Keratinocyte (primary cell): ENCODE data around the gene RAB8B. TPM values are rescaled to one million over a fixed set of nuclear protein-coding genes. Genes with fewer than 3 reads are reported as not detected.

Experiments
- DNase-seq: peaks from one replicate; pipeline ENCODE4 v3.0.0-alpha.2; 2011; ENCODE audit warnings: low read depth, missing footprints, low spot score
- FAIRE-seq: peaks from 2 replicates; lab custom pipeline; 2011; peaks lifted over from hg19 to GRCh38; lab: Jason Lieb, UNC
- H2AFZ ChIP-seq: 2 replicates; pipeline ENCODE4 v1.6.0; 2012; ENCODE audit warnings: low read length, control low read depth, inconsistent platforms; ENCODE audit not compliant: control insufficient read depth
- H3K27ac ChIP-seq: 2 replicates; pipeline ENCODE4 v1.5.1; 2011; ENCODE audit warnings: low read length; ENCODE audit not compliant: control insufficient read depth, insufficient read depth
- H3K27me3 ChIP-seq: 3 replicates; pipeline ENCODE4 v1.6.0; 2011; ENCODE audit warnings: low read length; ENCODE audit not compliant: control insufficient read depth, insufficient read depth; ENCODE audit errors: extremely low read depth
- H3K36me3 ChIP-seq, 2 experiments: 2 replicates in 1 of 2; 3 replicates in 1 of 2; pipeline ENCODE4 v1.5.1; 2011; ENCODE audit warnings: low read length in 2 of 2, mild to moderate bottlenecking in 1 of 2; ENCODE audit not compliant: control insufficient read depth in 2 of 2, insufficient read depth in 2 of 2; ENCODE audit errors: extremely low read depth in 1 of 2
- H3K4me1 ChIP-seq: 3 replicates; pipeline ENCODE4 v1.5.1; 2011; ENCODE audit warnings: low read length; ENCODE audit not compliant: control insufficient read depth, insufficient read depth; ENCODE audit errors: extremely low read depth
- H3K4me2 ChIP-seq: 3 replicates; pipeline ENCODE4 v1.6.0; 2011; ENCODE audit warnings: low read depth, low read length; ENCODE audit not compliant: control insufficient read depth, insufficient read depth; ENCODE audit errors: extremely low read depth
- H3K4me3 ChIP-seq, 3 experiments: fragments of 200-600 bp in 1 of 3; sonication (generic) in 1 of 3; 2 replicates in 2 of 3; 3 replicates in 1 of 3; pipeline ENCODE4 v1.5.1; 2011 to 2016; ENCODE audit warnings: low read length in 3 of 3, mild to moderate bottlenecking in 3 of 3, control low read depth in 2 of 3, inconsistent platforms in 1 of 3, low read depth in 1 of 3, mixed read lengths in 1 of 3, mixed run types in 1 of 3, moderate library complexity in 1 of 3; ENCODE audit not compliant: control insufficient read depth in 2 of 3, insufficient read depth in 2 of 3; ENCODE audit errors: extremely low read depth in 1 of 3
- H3K79me2 ChIP-seq: 2 replicates; pipeline ENCODE4 v1.6.0; 2012; ENCODE audit warnings: low read length; ENCODE audit not compliant: control insufficient read depth, insufficient read depth
- H3K9ac ChIP-seq: 3 replicates; pipeline ENCODE4 v1.6.0; 2011; ENCODE audit warnings: low read length; ENCODE audit not compliant: control insufficient read depth, insufficient read depth; ENCODE audit errors: extremely low read depth
- H3K9me1 ChIP-seq: 3 replicates; pipeline ENCODE4 v1.6.0; 2011; ENCODE audit warnings: low read length; ENCODE audit not compliant: control insufficient read depth, insufficient read depth; ENCODE audit errors: extremely low read depth
- H3K9me3 ChIP-seq: 2 replicates; pipeline ENCODE4 v1.5.1; 2012; ENCODE audit warnings: low read depth, low read length; ENCODE audit not compliant: control insufficient read depth
- H4K20me1 ChIP-seq: 3 replicates; pipeline ENCODE4 v1.6.0; 2011; ENCODE audit warnings: low read length; ENCODE audit not compliant: control insufficient read depth, insufficient read depth; ENCODE audit errors: extremely low read depth
- CTCF ChIP-seq, 3 experiments: IDR thresholded peaks in 1 of 3; conservative IDR thresholded peaks in 1 of 3; optimal IDR thresholded peaks in 1 of 3; 2 replicates in 2 of 3; 3 replicates in 1 of 3; pipeline versions ENCODE3 to v1.5.1; 2011; ENCODE audit warnings: low read length in 3 of 3, mild to moderate bottlenecking in 3 of 3, moderate library complexity in 2 of 3, control low read depth in 1 of 3, inconsistent platforms in 1 of 3; ENCODE audit not compliant: insufficient read depth in 2 of 3; ENCODE audit errors: extremely low read depth in 1 of 3
- EZH2 ChIP-seq: IDR thresholded peaks from one replicate; pipeline ENCODE4 v1.6.1; 2012; ENCODE audit warnings: inconsistent platforms, mild to moderate bottlenecking, low read length, moderate library complexity
- dilution Hi-C: fragments of 300-500 bp; cut with MboI; formaldehyde crosslinking; loops from one replicate; pipeline ENCODE4 v1.7.0; 2020; ENCODE audit warnings: low sequenced_read_pairs; ENCODE audit not compliant: extremely low pct_ligation_motif_present
- polyA plus RNA-seq, 5 experiments: library from polyadenylated mRNA; depleted of rRNA in 3 of 5; stranded (reverse) in 3 of 5; stranded (forward) in 1 of 5; unstranded in 1 of 5; fragments of >200 nt; gene quantifications; 1 replicate in 1 of 5; 2 replicates in 3 of 5; 3 replicates in 1 of 5; pipeline versions ENCODE4 v1.2.1 to v1.2.3, GENCODE V29; 2011 to 2012; ENCODE audit warnings: missing spikeins in 2 of 5, low read depth in 1 of 5, low replicate concordance in 1 of 5

Gene RAB8B
- polyA plus RNA-seq, 1 donor (not counting 4 experiments of a cell fraction or from before 2014, with no cell fraction given) = 31.2 TPM

- Histone ChIP-seq H3K9ac (no peak overlapping the region), H3K36me3 (no peaks in the 10 kb centered on the region), H3K79me2 (peaks cover 27% of the 10 kb centered on the region), H3K4me2 (no peak overlapping the region), H3K9me1 (no peaks in the 10 kb centered on the region), H3K27me3 (no peaks in the 10 kb centered on the region), H4K20me1 (no peaks in the 10 kb centered on the region), H2AFZ (no peak overlapping the region), H3K27ac (no peak overlapping the region), H3K4me1 (peaks cover 3% of the 10 kb centered on the region), H3K9me3 (no peaks in the 10 kb centered on the region), H3K4me3 (no peak overlapping the region)
- dilution Hi-C loops = no loop called here
- TF ChIP-seq EZH2 = no peak
- TF ChIP-seq CTCF (optimal IDR thresholded peaks at IDR 0.05 in 1 of 3, IDR thresholded peaks at IDR 0.05 in 1 of 3, conservative IDR thresholded peaks at IDR 0.05 in 1 of 3; ENCODE audit: extremely low read depth in 1 of 3, insufficient read depth in 2 of 3, low read length in 3 of 3) = no peak
- DNase-seq (no peak), FAIRE-seq (no peak)
These were observed 13.5 kb downstream of the RAB8B start for GRCh38 chr15:63202861-63203260.

DNA sequence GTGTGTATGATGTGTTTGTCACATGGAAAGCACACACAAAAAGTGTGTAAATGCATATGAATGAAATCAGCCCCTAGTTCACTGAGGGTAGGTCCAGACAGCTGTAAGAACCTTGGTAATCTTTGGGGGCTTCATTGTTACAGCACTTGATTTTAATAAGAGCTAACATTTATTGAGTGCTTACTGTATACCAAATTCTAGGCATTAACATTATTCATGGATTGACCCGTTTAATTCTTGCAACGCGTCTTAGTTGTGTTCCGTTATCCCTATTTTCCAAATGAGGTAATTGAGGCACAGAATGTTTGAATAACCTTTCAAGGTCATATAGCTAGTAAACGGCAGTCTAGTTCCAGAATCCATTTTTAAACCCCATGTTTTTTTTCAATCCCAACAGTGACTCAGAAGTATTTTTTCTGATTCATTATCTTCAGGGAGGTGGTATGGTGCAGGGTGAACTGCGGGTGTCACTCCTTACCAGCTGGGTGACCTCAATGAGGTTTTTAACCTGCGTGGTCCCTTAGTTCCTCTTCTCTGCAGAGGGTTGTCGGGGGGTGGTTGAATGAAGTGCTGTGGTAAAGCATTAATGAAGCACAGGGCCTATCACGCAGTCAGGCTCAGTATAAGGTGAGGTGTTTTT, 14.2 kb downstream of the RAB8B start:
- no peak overlapping the region for H3K4me3 ChIP-seq
- TF ChIP-seq EZH2 (no peak), CTCF (optimal IDR thresholded peaks at IDR 0.05 in 1 of 3, IDR thresholded peaks at IDR 0.05 in 1 of 3, conservative IDR thresholded peaks at IDR 0.05 in 1 of 3; ENCODE audit: extremely low read depth in 1 of 3, insufficient read depth in 2 of 3, low read length in 3 of 3) (no peak)
- no peak overlapping the region for H2AFZ ChIP-seq
- H3K4me1 ChIP-seq = no peaks in the 10 kb centered on the region
- DNase-seq (no peak), FAIRE-seq (no peak)
- H3K27ac ChIP-seq = no peak overlapping the region
- H3K9ac ChIP-seq = no peak overlapping the region
- dilution Hi-C loops = no loop called here
- peaks cover 0 to under 1% of the 10 kb centered on the region in 2 experiments for H3K36me3 ChIP-seq
- H3K27me3 ChIP-seq = no peaks in the 10 kb centered on the region
- H3K9me3 ChIP-seq = no peaks in the 10 kb centered on the region
- H3K9me1 ChIP-seq = no peaks in the 10 kb centered on the region
- H4K20me1 ChIP-seq = no peaks in the 10 kb centered on the region
- H3K79me2 ChIP-seq = peaks cover 26% of the 10 kb centered on the region
- H3K4me2 ChIP-seq = no peak overlapping the region
